CD14-positive monocyte (primary cell): Measurements from ENCODE around the gene USHBP1. TPM values are rescaled to one million over a fixed set of nuclear protein-coding genes. Genes with fewer than 3 reads are reported as not detected.
A peak's percentile ranks its signal among the peaks of the same experiment; 100 is the strongest.

Experiments
- DNase-seq, 3 donors: peaks; one replicate each; pipeline ENCODE4 v3.0.0-alpha.2; 2011 to 2022
- H2AFZ ChIP-seq: 2 replicates; pipeline ENCODE4 v1.6.0; 2012; ENCODE audit warnings: mild to moderate bottlenecking, low read depth, low read length, inconsistent platforms; ENCODE audit not compliant: insufficient read depth, poor library complexity, severe bottlenecking
- H3K27ac ChIP-seq, 2 donors: 1 replicate in 1 of 2; 2 replicates in 1 of 2; pipeline ENCODE4 v1.5.1; 2012 to 2013; ENCODE audit warnings: low read length in 2 of 2, control low read depth in 1 of 2, inconsistent platforms in 1 of 2, low read depth in 1 of 2, mild to moderate bottlenecking in 1 of 2
- H3K27me3 ChIP-seq, 2 donors: one replicate each; pipeline versions ENCODE4 v1.6.0 to v1.6.1; 2011 to 2013; ENCODE audit warnings: low read length in 2 of 2; ENCODE audit not compliant: control insufficient read depth in 2 of 2, insufficient read depth in 2 of 2
- H3K36me3 ChIP-seq, 2 donors: replicated peaks in 1 of 2; 1 replicate in 1 of 2; 2 replicates in 1 of 2; pipeline versions ENCODE4 v1.5.1 to v1.6.1; 2012 to 2013; ENCODE audit warnings: low read length in 2 of 2, control low read depth in 1 of 2, inconsistent platforms in 1 of 2, mild to moderate bottlenecking in 1 of 2; ENCODE audit not compliant: insufficient read depth in 2 of 2, control insufficient read depth in 1 of 2
- H3K4me1 ChIP-seq, 2 donors: 1 replicate in 1 of 2; 2 replicates in 1 of 2; pipeline versions ENCODE4 v1.5.1 to v1.6.1; 2012 to 2013; ENCODE audit warnings: low read length in 2 of 2, control low read depth in 1 of 2, inconsistent platforms in 1 of 2, mild to moderate bottlenecking in 1 of 2, moderate library complexity in 1 of 2; ENCODE audit not compliant: insufficient read depth in 2 of 2, control insufficient read depth in 1 of 2
- H3K4me2 ChIP-seq: replicated peaks from 2 replicates; pipeline ENCODE3; 2012; ENCODE audit warnings: low read length, moderate library complexity, mild to moderate bottlenecking; ENCODE audit not compliant: poor library complexity, severe bottlenecking; ENCODE audit errors: extremely low read depth
- H3K4me3 ChIP-seq, 3 experiments: fragments of 200-600 bp in 1 of 3; sonication (generic) in 1 of 3; replicated peaks in 1 of 3; 1 replicate in 2 of 3; 2 replicates in 1 of 3; pipeline ENCODE4 v1.5.1; 2011 to 2013; ENCODE audit warnings: low read length in 3 of 3, mild to moderate bottlenecking in 3 of 3, control low read depth in 2 of 3, low read depth in 2 of 3, inconsistent platforms in 1 of 3, moderate library complexity in 1 of 3
- H3K79me2 ChIP-seq: 2 replicates; pipeline ENCODE4 v1.6.0; 2012; ENCODE audit warnings: mild to moderate bottlenecking, control low read depth, inconsistent platforms, low read length, moderate library complexity; ENCODE audit not compliant: insufficient read depth
- H3K9ac ChIP-seq: 2 replicates; pipeline ENCODE4 v1.6.0; 2017; ENCODE audit warnings: low read length, mild to moderate bottlenecking; ENCODE audit not compliant: insufficient read depth, poor library complexity, severe bottlenecking
- H3K9me3 ChIP-seq, 2 donors: replicated peaks in 1 of 2; 1 replicate in 1 of 2; 2 replicates in 1 of 2; pipeline versions ENCODE4 v1.5.1 to v1.6.1; 2012 to 2013; ENCODE audit warnings: low read length in 2 of 2, control low read depth in 1 of 2; ENCODE audit not compliant: control insufficient read depth in 1 of 2, insufficient read depth in 1 of 2
- H4K20me1 ChIP-seq: 2 replicates; pipeline ENCODE4 v1.6.0; 2012; ENCODE audit warnings: mild to moderate bottlenecking, low read length, control low read depth, moderate library complexity; ENCODE audit not compliant: insufficient read depth
- H3K27ac Mint-ChIP-seq, 7 donors: one replicate each; pipeline ENCODE4 v1.8.0; 2020; ENCODE audit warnings: mild to moderate bottlenecking in 7 of 7, mixed read lengths in 7 of 7, moderate library complexity in 6 of 7, inconsistent platforms in 2 of 7
- H3K27me3 Mint-ChIP-seq, 3 donors: one replicate each; pipeline ENCODE4 v1.8.0; 2021 to 2022; ENCODE audit warnings: low read depth in 3 of 3, mild to moderate bottlenecking in 3 of 3, mixed read lengths in 3 of 3, moderate library complexity in 3 of 3, inconsistent platforms in 1 of 3
- H3K36me3 Mint-ChIP-seq, 2 donors: one replicate each; pipeline ENCODE4 v1.8.0; 2020; ENCODE audit warnings: mixed read lengths in 2 of 2, inconsistent platforms in 1 of 2, mild to moderate bottlenecking in 1 of 2
- H3K4me1 Mint-ChIP-seq: one replicate; pipeline ENCODE4 v1.8.0; 2020; ENCODE audit warnings: mild to moderate bottlenecking, mixed read lengths
- H3K4me3 Mint-ChIP-seq, 2 donors: one replicate each; pipeline ENCODE4 v1.8.0; 2020; ENCODE audit warnings: mild to moderate bottlenecking in 2 of 2, mixed read lengths in 2 of 2, moderate library complexity in 1 of 2
- H3K9me3 Mint-ChIP-seq, 7 donors: one replicate each; pipeline ENCODE4 v1.8.0; 2020 to 2022; ENCODE audit warnings: mixed read lengths in 7 of 7, mild to moderate bottlenecking in 6 of 7, moderate library complexity in 6 of 7, inconsistent platforms in 2 of 7
- WGBS: methylation state at CpG from one replicate; pipeline ENCODE4 v1.1.5; 2013; ENCODE audit warnings: missing lambda C conversion rate; ENCODE audit not compliant: insufficient coverage; 5-methylcytosine and 5-hydroxymethylcytosine counted together
- intact Hi-C, 2 donors: fragments of 100-400 bp; cut with micrococcal nuclease; formaldehyde crosslinking; loops; one replicate each; pipeline versions ENCODE4 v1.15.0 to v1.15.1; 2023
- polyA plus RNA-seq, 3 donors: library from polyadenylated mRNA; depleted of rRNA in 1 of 3; unstranded in 2 of 3; stranded (reverse) in 1 of 3; fragments of 300-500 nt in 2 of 3; fragments of >200 nt in 1 of 3; fragmentation: Illumina TruSeq in 2 of 3; gene quantifications; 1 replicate in 2 of 3; 2 replicates in 1 of 3; pipeline ENCODE4 v1.2.3, GENCODE V29; 2012 to 2021
- TF ChIP-seq, protein P1 (sequence below): fragments of 200-600 bp; IDR thresholded peaks from one replicate; pipeline ENCODE4 v1.8.0; 2022; ENCODE audit warnings: antibody characterized with exemption, mild to moderate bottlenecking

The USHBP1 gene
- polyA plus RNA-seq, 3 donors, result not detected

DNA sequence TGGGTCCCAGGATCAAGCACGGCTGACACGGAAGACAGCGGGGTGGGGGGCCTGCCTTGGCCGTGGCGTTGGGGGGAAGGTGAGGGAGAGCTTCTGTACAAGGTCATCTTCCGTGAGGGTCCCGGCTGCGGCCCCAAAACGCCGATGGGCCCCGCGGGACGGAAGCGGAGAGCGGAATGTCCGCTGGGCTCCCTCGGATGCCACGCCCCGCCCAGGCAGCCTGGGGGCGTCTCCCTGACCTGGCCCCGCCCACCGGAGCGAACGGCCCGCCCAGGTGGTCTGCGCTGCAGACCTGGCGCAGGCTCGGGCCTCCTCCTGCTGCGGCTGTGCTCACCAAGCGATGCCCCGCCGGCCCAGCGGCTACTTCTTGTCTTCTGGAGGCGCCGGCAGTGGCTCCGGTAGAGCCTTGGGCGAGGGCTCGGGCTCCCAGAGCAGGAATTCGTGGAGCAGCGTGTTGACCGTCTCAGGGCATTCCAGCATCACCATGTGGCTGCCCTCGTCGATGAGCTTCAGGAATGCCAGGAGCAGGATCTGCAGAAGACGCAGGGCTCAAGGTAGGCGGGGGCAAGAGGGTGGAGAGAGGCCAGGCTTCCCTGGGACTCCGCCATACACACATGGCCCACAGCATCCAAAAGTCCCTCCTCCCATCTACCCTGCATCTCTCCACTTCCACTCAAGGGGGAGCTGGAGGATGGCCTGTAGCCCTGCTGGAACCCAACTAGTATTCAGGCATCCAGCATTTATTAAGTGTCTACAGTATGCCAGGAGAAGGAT, 27.9 kb upstream of the USHBP1 start:
- H3K36me3 ChIP-seq, result peaks cover 11 to 14% of the 10 kb centered on the region in 2 donors
- H4K20me1 ChIP-seq, result no peaks in the 10 kb centered on the region
- peaks cover 7 to 26% of the 10 kb centered on the region in 2 donors for H3K36me3 Mint-ChIP-seq
- H3K27me3 ChIP-seq, result no peaks in the 10 kb centered on the region
- H2AFZ ChIP-seq, result peak overlapping the region; percentile 98
- H3K4me3 ChIP-seq, result peak overlapping the region; percentile 51 to 89 (median 61)
- H3K9ac ChIP-seq, result peak overlapping the region; percentile 65
- H3K4me2 ChIP-seq, result peak overlapping the region; percentile 83
- H3K9me3 ChIP-seq, result no peaks in the 10 kb centered on the region
- intact Hi-C loops, result loop anchor here (5.0 to 10.0 kb wide), 2 partner anchors 92 to 95 kb away; no protein-coding TSS in a partner anchor
- peaks cover 12 to 15% of the 10 kb centered on the region in 2 donors for H3K4me1 ChIP-seq
- peak overlapping the region; percentile 46 to 84 (median 76) for H3K27ac Mint-ChIP-seq
- peak overlapping the region in 1 of 2 donors; percentile 61 for H3K27ac ChIP-seq
- peak overlapping the region; percentile 81 to 89 for H3K4me3 Mint-ChIP-seq
- peaks cover 0 to 3% (median 0%) of the 10 kb centered on the region in 7 donors for H3K9me3 Mint-ChIP-seq
- peaks cover 9% of the 10 kb centered on the region for H3K4me1 Mint-ChIP-seq
- DNase-seq, result peak; percentile 74 to 78 (median 76)
- TF ChIP-seq, protein P1, sequence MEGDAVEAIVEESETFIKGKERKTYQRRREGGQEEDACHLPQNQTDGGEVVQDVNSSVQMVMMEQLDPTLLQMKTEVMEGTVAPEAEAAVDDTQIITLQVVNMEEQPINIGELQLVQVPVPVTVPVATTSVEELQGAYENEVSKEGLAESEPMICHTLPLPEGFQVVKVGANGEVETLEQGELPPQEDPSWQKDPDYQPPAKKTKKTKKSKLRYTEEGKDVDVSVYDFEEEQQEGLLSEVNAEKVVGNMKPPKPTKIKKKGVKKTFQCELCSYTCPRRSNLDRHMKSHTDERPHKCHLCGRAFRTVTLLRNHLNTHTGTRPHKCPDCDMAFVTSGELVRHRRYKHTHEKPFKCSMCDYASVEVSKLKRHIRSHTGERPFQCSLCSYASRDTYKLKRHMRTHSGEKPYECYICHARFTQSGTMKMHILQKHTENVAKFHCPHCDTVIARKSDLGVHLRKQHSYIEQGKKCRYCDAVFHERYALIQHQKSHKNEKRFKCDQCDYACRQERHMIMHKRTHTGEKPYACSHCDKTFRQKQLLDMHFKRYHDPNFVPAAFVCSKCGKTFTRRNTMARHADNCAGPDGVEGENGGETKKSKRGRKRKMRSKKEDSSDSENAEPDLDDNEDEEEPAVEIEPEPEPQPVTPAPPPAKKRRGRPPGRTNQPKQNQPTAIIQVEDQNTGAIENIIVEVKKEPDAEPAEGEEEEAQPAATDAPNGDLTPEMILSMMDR, result peak; percentile 85
- WGBS, result 3% methylated on average over 41 of the region's 46 CpGs
- peaks cover 2% of the 10 kb centered on the region for H3K79me2 ChIP-seq
- H3K27me3 Mint-ChIP-seq, result peaks cover 0 to 10% (median 0%) of the 10 kb centered on the region in 3 donors

GRCh38 chr19:17289489-17289888, 24.9 kb upstream of the USHBP1 start:
- Mint-ChIP-seq H3K9me3 (peaks cover 0 to under 1% (median 0%) of the 10 kb centered on the region in 7 donors), H3K4me3 (no peak overlapping the region), H3K27ac (no peak overlapping the region), H3K4me1 (peaks cover 9% of the 10 kb centered on the region), H3K27me3 (peaks cover 0 to 10% (median 0%) of the 10 kb centered on the region in 3 donors), H3K36me3 (peaks cover 9 to 34% of the 10 kb centered on the region in 2 donors)
- Histone ChIP-seq H4K20me1 (no peaks in the 10 kb centered on the region), H3K4me2 (peak overlapping the region; percentile 25), H3K4me3 (no peak overlapping the region), H3K27me3 (no peaks in the 10 kb centered on the region), H3K79me2 (no peaks in the 10 kb centered on the region), H3K27ac (no peak overlapping the region), H3K4me1 (peaks cover 12 to 15% of the 10 kb centered on the region in 2 donors), H3K36me3 (peaks cover 6 to 21% of the 10 kb centered on the region in 2 donors), H3K9me3 (no peaks in the 10 kb centered on the region), H2AFZ (no peak overlapping the region), H3K9ac (no peak overlapping the region)
- intact Hi-C loops, result no loop called here
- TF ChIP-seq, protein P1, result no peak
- WGBS, result 27% methylated on average over 12 of the region's 22 CpGs
- peak; percentile 55 to 80 (median 71) for DNase-seq
